ENCODE data around the gene RNF214.
A peak's percentile ranks its signal among the peaks of the same experiment; 100 is the strongest.

- TF ChIP-seq, protein P1, sequence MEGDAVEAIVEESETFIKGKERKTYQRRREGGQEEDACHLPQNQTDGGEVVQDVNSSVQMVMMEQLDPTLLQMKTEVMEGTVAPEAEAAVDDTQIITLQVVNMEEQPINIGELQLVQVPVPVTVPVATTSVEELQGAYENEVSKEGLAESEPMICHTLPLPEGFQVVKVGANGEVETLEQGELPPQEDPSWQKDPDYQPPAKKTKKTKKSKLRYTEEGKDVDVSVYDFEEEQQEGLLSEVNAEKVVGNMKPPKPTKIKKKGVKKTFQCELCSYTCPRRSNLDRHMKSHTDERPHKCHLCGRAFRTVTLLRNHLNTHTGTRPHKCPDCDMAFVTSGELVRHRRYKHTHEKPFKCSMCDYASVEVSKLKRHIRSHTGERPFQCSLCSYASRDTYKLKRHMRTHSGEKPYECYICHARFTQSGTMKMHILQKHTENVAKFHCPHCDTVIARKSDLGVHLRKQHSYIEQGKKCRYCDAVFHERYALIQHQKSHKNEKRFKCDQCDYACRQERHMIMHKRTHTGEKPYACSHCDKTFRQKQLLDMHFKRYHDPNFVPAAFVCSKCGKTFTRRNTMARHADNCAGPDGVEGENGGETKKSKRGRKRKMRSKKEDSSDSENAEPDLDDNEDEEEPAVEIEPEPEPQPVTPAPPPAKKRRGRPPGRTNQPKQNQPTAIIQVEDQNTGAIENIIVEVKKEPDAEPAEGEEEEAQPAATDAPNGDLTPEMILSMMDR (IDR thresholded peaks at IDR 0.05), result no peak
- TF ChIP-seq POLR2A (IDR thresholded peaks at IDR 0.05), result peak; percentile 44
Observed at GRCh38 chr11:117327567-117328374, 95.3 kb downstream of the RNF214 start, which contains the start of gene CEP164.

Data from prostate gland (tissue), 2 donors.